MG63 (cell line): ENCODE results near the gene SPPL2C. TPM values are rescaled to one million over a fixed set of nuclear protein-coding genes. Genes with fewer than 3 reads are reported as not detected.
A peak's percentile ranks its signal among the peaks of the same experiment; 100 is the strongest.

Experiments
- DNase-seq: peaks from one replicate; pipeline ENCODE4 v3.0.0-alpha.2; 2020
- H3K27me3 ChIP-seq: fragments of 250-450 bp; sonication (Bioruptor Pico); 2 replicates; pipeline ENCODE4 v1.5.1; 2020; ENCODE audit warnings: mild to moderate bottlenecking, moderate library complexity
- H3K36me3 ChIP-seq: fragments of 250-450 bp; sonication (Bioruptor Pico); 2 replicates; pipeline ENCODE4 v1.5.1; 2020; ENCODE audit warnings: mild to moderate bottlenecking, moderate library complexity
- H3K4me3 ChIP-seq: fragments of 250-450 bp; sonication (Bioruptor Pico); 2 replicates; pipeline ENCODE4 v1.5.1; 2020; ENCODE audit warnings: mild to moderate bottlenecking, moderate library complexity
- H3K9me3 ChIP-seq: fragments of 250-450 bp; sonication (Bioruptor Pico); 2 replicates; pipeline ENCODE4 v1.5.1; 2020; ENCODE audit warnings: mild to moderate bottlenecking, moderate library complexity
- total RNA-seq: library from RNA; depleted of rRNA; stranded (reverse); fragments of >200 nt; shearing (Covaris generic); gene quantifications from 2 replicates; pipeline ENCODE4 v1.2.3, GENCODE V29; 2014; ENCODE audit warnings: low replicate concordance

Gene SPPL2C
- total RNA-seq, 1 experiment from 2014 or later, result not detected

DNA sequence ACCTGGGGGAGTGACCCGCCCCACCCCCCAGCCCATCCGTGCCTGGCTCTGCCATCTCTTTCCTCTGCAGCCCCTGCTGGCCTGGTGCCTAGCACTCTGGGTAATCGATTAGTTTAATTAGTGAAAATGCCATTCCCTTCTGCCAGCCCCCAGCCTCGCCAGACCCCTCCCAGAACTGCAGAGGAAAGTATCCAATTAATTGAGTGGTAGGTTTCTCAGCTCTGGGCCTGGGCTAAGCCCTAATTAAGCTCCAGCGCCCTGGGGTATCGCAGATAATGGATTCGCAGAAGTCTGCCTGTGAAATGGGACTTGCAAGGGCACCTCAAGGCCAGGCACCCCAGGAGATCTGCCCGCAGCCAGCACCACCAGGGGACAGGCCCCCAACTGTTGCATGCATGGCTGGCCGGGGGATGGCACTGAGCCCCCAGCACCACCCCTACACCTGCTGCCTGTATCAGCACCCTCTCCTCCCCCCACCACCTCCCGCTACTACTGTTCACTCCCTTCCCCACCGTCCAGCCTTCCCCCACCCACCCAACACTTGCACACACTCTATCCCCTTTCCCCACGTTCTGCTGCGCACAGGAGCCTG is 19.7 kb upstream of the SPPL2C start:
- no peaks in the 10 kb centered on the region for H3K9me3 ChIP-seq
- no peaks in the 10 kb centered on the region for H3K36me3 ChIP-seq
- H3K27me3 ChIP-seq, result peaks cover 5% of the 10 kb centered on the region; the same call in 1 of the 2 replicates
- no peak for DNase-seq
- no peak overlapping the region for H3K4me3 ChIP-seq

- Histone ChIP-seq H3K36me3 (no peaks in the 10 kb centered on the region), H3K27me3 (peaks cover 5% of the 10 kb centered on the region; the same call in 1 of the 2 replicates)
Observed at GRCh38 chr17:45825792-45826191, 18.9 kb upstream of the SPPL2C start.

GRCh38 chr17:45826919-45827588 is 17.6 kb upstream of the SPPL2C start:
- Histone ChIP-seq H3K36me3 (no peaks in the 10 kb centered on the region), H3K4me3 (no peak overlapping the region), H3K27me3 (no peaks in the 10 kb centered on the region; the same call in 1 of the 2 replicates), H3K9me3 (no peaks in the 10 kb centered on the region)
- DNase-seq, result no peak

More at GRCh38 chr17:45825792-45826191, 18.9 kb upstream of the SPPL2C start:
- Histone ChIP-seq H3K9me3 (no peaks in the 10 kb centered on the region), H3K4me3 (no peak overlapping the region)
- no peak for DNase-seq

DNA sequence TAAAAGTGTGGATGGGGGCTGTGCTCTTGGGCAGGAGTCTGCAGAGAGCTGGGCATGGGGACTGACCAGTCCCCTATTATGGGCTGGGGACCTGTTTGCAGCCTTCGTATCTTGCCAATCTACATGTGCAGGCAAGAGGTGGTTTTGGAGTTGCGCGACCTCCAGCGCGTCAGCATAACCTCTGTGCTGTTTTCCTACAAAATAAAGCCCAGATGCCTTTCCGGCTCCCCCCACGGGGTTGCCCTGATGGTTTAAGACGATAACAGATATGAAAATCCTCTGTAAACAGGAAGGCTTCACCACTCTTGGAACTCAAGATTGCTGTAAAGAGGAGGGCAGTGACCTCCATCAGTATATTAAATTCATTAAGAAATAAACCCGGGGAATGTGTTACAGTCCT is 16.5 kb upstream of the SPPL2C start:
- H3K9me3 ChIP-seq, result no peaks in the 10 kb centered on the region
- H3K27me3 ChIP-seq, result no peaks in the 10 kb centered on the region; the same call in 1 of the 2 replicates
- DNase-seq, result no peak
- no peak overlapping the region for H3K4me3 ChIP-seq
- H3K36me3 ChIP-seq, result no peaks in the 10 kb centered on the region

DNA sequence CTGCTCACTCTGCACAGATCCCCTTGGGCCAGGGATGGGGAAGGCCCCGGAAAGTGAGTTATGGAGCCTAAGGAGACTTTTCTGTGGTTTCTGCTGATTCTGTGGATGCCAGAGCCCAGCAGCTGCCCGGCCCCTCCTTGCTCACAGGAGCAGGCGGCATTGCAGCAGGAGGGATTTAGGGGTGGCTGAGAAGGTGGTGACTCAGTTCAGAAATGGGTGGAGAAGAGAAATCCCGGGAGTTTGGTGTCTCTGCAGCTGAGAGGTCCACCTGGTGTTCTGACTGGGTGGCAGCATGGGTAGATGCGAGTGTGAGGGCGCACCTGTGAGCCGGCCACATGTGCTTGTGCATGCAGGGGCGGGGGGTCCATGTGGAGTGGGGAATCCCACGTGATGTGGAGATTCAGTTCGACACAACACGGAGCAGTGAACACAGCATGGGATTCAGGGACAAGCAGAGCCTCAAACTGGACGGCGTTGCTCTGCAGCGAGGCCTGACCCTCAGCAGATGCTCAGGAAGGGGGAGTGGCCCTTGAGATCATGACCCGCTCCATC is 16.0 kb upstream of the SPPL2C start:
- no peaks in the 10 kb centered on the region for H3K9me3 ChIP-seq
- peak; percentile 31 for DNase-seq
- H3K27me3 ChIP-seq, result no peaks in the 10 kb centered on the region; the same call in 1 of the 2 replicates
- no peak overlapping the region for H3K4me3 ChIP-seq
- no peaks in the 10 kb centered on the region for H3K36me3 ChIP-seq

- no peak overlapping the region for H3K4me3 ChIP-seq
- no peaks in the 10 kb centered on the region; the same call in 1 of the 2 replicates for H3K27me3 ChIP-seq
- no peak for DNase-seq
Observed at GRCh38 chr17:45833920-45834319, 10.8 kb upstream of the SPPL2C start.

GRCh38 chr17:45834471-45835396 is 9.9 kb upstream of the SPPL2C start:
- no peaks in the 10 kb centered on the region for H3K9me3 ChIP-seq

More at GRCh38 chr17:45833920-45834319, 10.8 kb upstream of the SPPL2C start:
- Histone ChIP-seq H3K9me3 (no peaks in the 10 kb centered on the region), H3K36me3 (no peaks in the 10 kb centered on the region)

GRCh38 chr17:45835481-45835880 is 9.2 kb upstream of the SPPL2C start:
- H3K36me3 ChIP-seq, result no peaks in the 10 kb centered on the region
- no peaks in the 10 kb centered on the region for H3K9me3 ChIP-seq
- no peaks in the 10 kb centered on the region; the same call in 1 of the 2 replicates for H3K27me3 ChIP-seq
- H3K4me3 ChIP-seq, result no peak overlapping the region
- no peak for DNase-seq

More at GRCh38 chr17:45834471-45835396, 9.9 kb upstream of the SPPL2C start:
- peak; percentile 20 for DNase-seq
- Histone ChIP-seq H3K4me3 (no peak overlapping the region), H3K27me3 (no peaks in the 10 kb centered on the region; the same call in 1 of the 2 replicates), H3K36me3 (no peaks in the 10 kb centered on the region)

GRCh38 chr17:45836047-45837044 is 8.3 kb upstream of the SPPL2C start:
- Histone ChIP-seq H3K27me3 (no peaks in the 10 kb centered on the region; the same call in 1 of the 2 replicates), H3K36me3 (no peaks in the 10 kb centered on the region), H3K4me3 (no peak overlapping the region), H3K9me3 (no peaks in the 10 kb centered on the region)
- no peak for DNase-seq

GRCh38 chr17:45837187-45837586 is 7.5 kb upstream of the SPPL2C start:
- Histone ChIP-seq H3K27me3 (no peaks in the 10 kb centered on the region), H3K9me3 (no peaks in the 10 kb centered on the region), H3K36me3 (no peaks in the 10 kb centered on the region), H3K4me3 (no peak overlapping the region)
- no peak for DNase-seq

DNA sequence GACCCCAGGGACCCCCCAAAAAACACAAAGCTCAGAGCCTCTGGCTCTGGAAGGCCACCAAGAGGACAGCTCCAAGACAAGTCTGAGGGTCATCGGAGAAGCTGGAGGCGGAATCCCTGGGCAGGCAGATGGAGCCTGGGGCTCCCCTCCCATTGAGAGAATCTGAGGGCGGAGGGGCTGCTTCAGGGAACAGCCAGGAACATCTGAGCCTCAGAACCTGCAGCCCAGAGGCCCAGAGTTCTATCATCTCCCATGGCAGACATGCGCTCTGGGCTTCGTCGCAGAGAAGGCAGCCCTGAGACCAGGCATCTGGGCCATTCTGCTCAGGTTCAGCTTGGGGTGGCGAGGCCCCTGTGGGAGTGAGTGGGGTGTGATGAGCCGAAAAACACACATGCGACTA is 7.1 kb upstream of the SPPL2C start:
- Histone ChIP-seq H3K27me3 (no peaks in the 10 kb centered on the region), H3K9me3 (no peaks in the 10 kb centered on the region), H3K4me3 (no peak overlapping the region), H3K36me3 (no peaks in the 10 kb centered on the region)
- no peak for DNase-seq

DNA sequence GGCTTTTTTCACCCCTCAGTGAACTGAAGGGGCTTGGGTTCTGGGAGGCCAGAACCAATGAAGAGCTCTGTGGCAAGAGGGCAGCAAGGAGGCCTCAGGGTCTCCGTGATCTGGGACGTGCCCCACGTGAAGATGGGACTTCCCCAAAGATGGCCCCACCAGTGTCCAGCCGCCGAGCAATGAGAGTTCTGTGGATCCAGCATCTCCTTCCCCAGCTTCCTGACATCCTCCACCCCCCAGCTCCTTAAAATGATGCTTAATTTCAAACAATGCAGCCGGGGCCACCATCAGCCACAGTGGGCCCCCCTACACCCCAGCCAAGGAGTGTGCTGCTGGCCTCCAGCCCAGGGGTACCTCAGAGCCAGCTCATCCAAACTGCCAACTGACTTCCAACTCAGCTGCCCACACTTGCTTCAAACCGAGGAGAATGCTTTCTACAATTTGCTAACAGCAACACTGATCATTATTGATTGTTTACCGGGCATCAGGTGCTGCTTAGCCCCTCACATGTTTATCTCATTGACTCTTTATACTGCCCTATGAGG is 5.9 kb upstream of the SPPL2C start:
- no peak for DNase-seq
- H3K9me3 ChIP-seq, result no peaks in the 10 kb centered on the region
- H3K27me3 ChIP-seq, result no peaks in the 10 kb centered on the region
- no peak overlapping the region for H3K4me3 ChIP-seq
- H3K36me3 ChIP-seq, result no peaks in the 10 kb centered on the region

DNA sequence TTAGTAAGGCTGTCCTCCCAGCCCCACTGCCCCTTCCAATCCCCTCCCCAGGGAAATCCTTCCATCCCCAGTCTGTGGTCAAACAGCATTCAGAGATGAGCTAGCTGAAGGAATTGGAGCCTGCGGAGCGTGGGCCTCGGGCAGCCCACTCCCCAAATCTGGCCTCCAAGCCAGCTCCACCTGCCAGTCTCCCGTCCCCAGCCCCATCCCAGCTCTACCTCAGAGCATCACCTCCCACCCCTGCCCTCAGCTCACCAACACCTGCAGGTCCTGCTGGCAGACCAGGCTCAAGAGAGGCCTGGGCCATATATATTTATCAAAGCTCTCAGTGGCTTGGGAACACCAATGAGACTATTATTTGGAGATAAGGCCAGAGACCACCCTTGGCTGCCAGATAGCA is 5.2 kb upstream of the SPPL2C start:
- Histone ChIP-seq H3K27me3 (no peaks in the 10 kb centered on the region), H3K9me3 (no peaks in the 10 kb centered on the region), H3K36me3 (no peaks in the 10 kb centered on the region), H3K4me3 (no peak overlapping the region)
- no peak for DNase-seq

DNA sequence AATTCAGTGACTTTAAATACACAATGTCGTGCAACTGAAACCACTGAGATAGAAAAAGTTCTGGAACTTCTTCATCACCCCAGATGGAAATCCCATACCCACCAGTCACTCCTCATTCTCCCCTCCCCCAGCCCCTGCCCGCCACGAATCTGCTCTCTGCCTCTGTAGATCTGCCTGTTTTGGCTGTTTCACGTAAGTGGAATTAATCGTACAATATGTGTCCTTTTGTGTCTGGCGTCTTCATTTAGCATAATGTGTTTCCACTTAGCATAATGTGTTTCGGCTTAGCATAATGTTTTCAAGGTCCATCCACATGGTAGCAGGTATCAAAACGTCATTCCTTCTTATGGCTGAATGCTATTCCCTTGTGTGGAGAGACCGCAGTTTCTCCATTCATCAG is 3.5 kb upstream of the SPPL2C start:
- Histone ChIP-seq H3K9me3 (no peaks in the 10 kb centered on the region), H3K36me3 (no peaks in the 10 kb centered on the region), H3K27me3 (no peaks in the 10 kb centered on the region), H3K4me3 (no peak overlapping the region)
- DNase-seq, result no peak

GRCh38 chr17:45841883-45842525 is 2.7 kb upstream of the SPPL2C start:
- Histone ChIP-seq H3K9me3 (no peaks in the 10 kb centered on the region), H3K27me3 (no peaks in the 10 kb centered on the region), H3K36me3 (no peaks in the 10 kb centered on the region), H3K4me3 (no peak overlapping the region)
- no peak for DNase-seq
